ENCODE data around the gene CXCR5. TPM values are rescaled to one million over a fixed set of nuclear protein-coding genes. Genes with fewer than 3 reads are reported as not detected.
A peak's percentile ranks its signal among the peaks of the same experiment; 100 is the strongest.

The CXCR5 gene
- total RNA-seq, 1 donor from 2014 or later: under 0.01 TPM

GRCh38 chr11:118900535-118901384 lies 17.1 kb downstream of the CXCR5 start:
- DNase-seq (ENCODE audit: low read depth): no peak
- TF ChIP-seq CTCF (IDR thresholded peaks at IDR 0.05; ENCODE audit: insufficient read depth, low read length, poor library complexity, severe bottlenecking): no peak
- no peaks in the 10 kb centered on the region for H3K27me3 ChIP-seq (ENCODE audit: control insufficient read depth, insufficient read depth, low read length)
- peaks cover 2% of the 10 kb centered on the region for H3K36me3 ChIP-seq (ENCODE audit: control insufficient read depth, insufficient read depth, low read length)
- H3K4me3 ChIP-seq (ENCODE audit: low read depth, low read length): no peak overlapping the region

- Histone ChIP-seq H3K36me3 (ENCODE audit: control insufficient read depth, insufficient read depth, low read length) (peaks cover 2% of the 10 kb centered on the region), H3K27me3 (ENCODE audit: control insufficient read depth, insufficient read depth, low read length) (no peaks in the 10 kb centered on the region), H3K4me3 (ENCODE audit: low read depth, low read length) (no peak overlapping the region)
- TF ChIP-seq CTCF (IDR thresholded peaks at IDR 0.05; ENCODE audit: insufficient read depth, low read length, poor library complexity, severe bottlenecking): peak; percentile 13
- DNase-seq (ENCODE audit: low read depth): no peak
These were observed 18.0 kb downstream of the CXCR5 start for GRCh38 chr11:118901494-118902335.

- H3K36me3 ChIP-seq (ENCODE audit: control insufficient read depth, insufficient read depth, low read length): peaks cover 2% of the 10 kb centered on the region
These were observed 18.9 kb downstream of the CXCR5 start for GRCh38 chr11:118902336-118903203.

GRCh38 chr11:118903204-118904015 lies 19.7 kb downstream of the CXCR5 start:
- peaks cover 2% of the 10 kb centered on the region for H3K36me3 ChIP-seq (ENCODE audit: control insufficient read depth, insufficient read depth, low read length)
- DNase-seq (ENCODE audit: low read depth): no peak
- H3K4me3 ChIP-seq (ENCODE audit: low read depth, low read length): no peak overlapping the region
- TF ChIP-seq CTCF (IDR thresholded peaks at IDR 0.05; ENCODE audit: insufficient read depth, low read length, poor library complexity, severe bottlenecking): no peak
- no peaks in the 10 kb centered on the region for H3K27me3 ChIP-seq (ENCODE audit: control insufficient read depth, insufficient read depth, low read length)

More at GRCh38 chr11:118902336-118903203, 18.9 kb downstream of the CXCR5 start:
- no peaks in the 10 kb centered on the region for H3K27me3 ChIP-seq (ENCODE audit: control insufficient read depth, insufficient read depth, low read length)
- H3K4me3 ChIP-seq (ENCODE audit: low read depth, low read length): no peak overlapping the region
- no peak for DNase-seq (ENCODE audit: low read depth)
- TF ChIP-seq CTCF (IDR thresholded peaks at IDR 0.05; ENCODE audit: insufficient read depth, low read length, poor library complexity, severe bottlenecking): no peak

Data from kidney epithelial cell (primary cell).